GM12878 (cell line): ENCODE results near the gene FCER1G. TPM values are rescaled to one million over a fixed set of nuclear protein-coding genes. Genes with fewer than 3 reads are reported as not detected.

Experiments
- ATAC-seq: fragments of 200-7000 bp; cut with Tn5 transposase; 3 replicates; pipeline ENCODE4 v1.9.1; 2020; ENCODE audit warnings: mild to moderate bottlenecking, moderate library complexity
- BruUV-seq: library from RNA; stranded (reverse); fragments of 400-500 nt; replicated peaks from 2 replicates; lab custom pipeline; 2021; lab: Mats Ljungman, UMichigan
- CTCF ChIA-PET: fragments of 300-600 bp; sonication (Branson Sonifier 250); formaldehyde crosslinking; extraction: SDS; loops from one replicate; lab custom pipeline; 2021; ENCODE audit warnings: inconsistent platforms; lab: Yijun Ruan, JAX
- POLR2A ChIA-PET: fragments of 350-600 bp; formaldehyde crosslinking; extraction: SDS; loops from one replicate; lab custom pipeline; 2021; ENCODE audit warnings: inconsistent platforms; lab: Charles Lee
- RAD21 ChIA-PET: fragments of 300-600 bp; sonication (Branson Sonifier 250); formaldehyde crosslinking; loops from one replicate; lab custom pipeline; 2023; ENCODE audit warnings: antibody characterized with exemption; ENCODE audit not compliant: unreplicated experiment; lab: Charles Lee
- SMC1A ChIA-PET: fragments of 300-600 bp; sonication (Branson Sonifier 250); formaldehyde crosslinking; loops from one replicate; lab custom pipeline; 2023; ENCODE audit not compliant: unreplicated experiment, uncharacterized antibody; lab: Charles Lee
- DNase-seq: peaks from one replicate; pipeline ENCODE4 v3.0.0-alpha.2; 2011; ENCODE audit warnings: low read depth, low spot score
- FAIRE-seq: peaks from 3 replicates; lab custom pipeline; 2011; peaks lifted over from hg19 to GRCh38; lab: Jason Lieb, UNC
- H2AFZ ChIP-seq: 2 replicates; pipeline ENCODE4 v1.6.0; 2011; ENCODE audit warnings: low read depth, low read length, control low read depth; ENCODE audit not compliant: control insufficient read depth
- H3K27ac ChIP-seq: 2 replicates; pipeline ENCODE4 v1.5.1; 2011; ENCODE audit warnings: control low read depth; ENCODE audit not compliant: control insufficient read depth, insufficient read depth
- H3K27me3 ChIP-seq, 2 experiments: replicated peaks in 1 of 2; 2 replicates each; pipeline versions ENCODE4 v1.6.0 to v1.6.1; 2011; ENCODE audit warnings: low read length in 1 of 2; ENCODE audit not compliant: control insufficient read depth in 2 of 2, insufficient read depth in 2 of 2
- H3K36me3 ChIP-seq, 2 experiments: 2 replicates each; pipeline ENCODE4 v1.5.1; 2011; ENCODE audit warnings: low read length in 1 of 2; ENCODE audit not compliant: control insufficient read depth in 2 of 2, insufficient read depth in 2 of 2
- H3K4me1 ChIP-seq: 2 replicates; pipeline ENCODE4 v1.6.1; 2011; ENCODE audit warnings: mild to moderate bottlenecking, low read length, moderate library complexity, mixed read lengths; ENCODE audit not compliant: control insufficient read depth, insufficient read depth
- H3K4me2 ChIP-seq: 2 replicates; pipeline ENCODE4 v1.6.0; 2011; ENCODE audit warnings: control low read depth; ENCODE audit not compliant: control insufficient read depth, insufficient read depth
- H3K4me3 ChIP-seq: fragments of 200-600 bp; sonication (generic); 2 replicates; pipeline ENCODE4 v1.5.1; 2016
- H3K79me2 ChIP-seq: 2 replicates; pipeline ENCODE4 v1.6.0; 2011; ENCODE audit warnings: low read length; ENCODE audit not compliant: control insufficient read depth, insufficient read depth
- H3K9ac ChIP-seq: 2 replicates; pipeline ENCODE4 v1.8.0; 2011; ENCODE audit warnings: low read length, control low read depth, mixed read lengths; ENCODE audit not compliant: control insufficient read depth, insufficient read depth
- H3K9me3 ChIP-seq: replicated peaks from 3 replicates; pipeline ENCODE4 v1.5.1; 2011; ENCODE audit warnings: mild to moderate bottlenecking, low read length; ENCODE audit not compliant: control insufficient read depth, insufficient read depth
- H4K20me1 ChIP-seq: 2 replicates; pipeline ENCODE4 v1.6.0; 2011; ENCODE audit not compliant: control insufficient read depth, insufficient read depth
- CREM ChIP-seq: IDR thresholded peaks from 2 replicates; pipeline ENCODE4 v1.6.1; 2014; ENCODE audit warnings: antibody characterized with exemption, low read depth
- GABPA ChIP-seq: IDR thresholded peaks from 2 replicates; pipeline ENCODE4 v1.6.1; 2014; ENCODE audit warnings: antibody characterized with exemption, low read depth, mild to moderate bottlenecking, inconsistent platforms
- LARP7 ChIP-seq: fragments of 450-650 bp; IDR thresholded peaks from 2 replicates; pipeline ENCODE4 v1.6.1; 2017; ENCODE audit warnings: mild to moderate bottlenecking
- WGBS: methylation state at CpG from one replicate; pipeline ENCODE4 v1.1.6; 2016; ENCODE audit warnings: low lambda C conversion rate; ENCODE audit not compliant: insufficient replicate concordance, insufficient coverage; ENCODE audit errors: missing lambda C conversion rate; 5-methylcytosine and 5-hydroxymethylcytosine counted together
- in situ Hi-C: fragments of 300-500 bp; cut with MboI; formaldehyde crosslinking; loops from 9 replicates; pipeline ENCODE4 v1.14.3; 2018; ENCODE audit warnings: mixed read lengths
- intact Hi-C: fragments of 100-400 bp; cut with micrococcal nuclease; formaldehyde crosslinking; loops from one replicate; pipeline ENCODE4 v1.14.2; 2022; ENCODE audit not compliant: unreplicated experiment
- polyA plus RNA-seq, 11 experiments: library from polyadenylated mRNA; depleted of rRNA in 4 of 11; unstranded in 6 of 11; stranded (reverse) in 5 of 11; fragments of >200 nt; fragmentation: Nextera tagmentation in 4 of 11; fragmentation: Illumina TruSeq in 1 of 11; extraction: Ambion mirVana in 4 of 11; extraction: Trizol in 1 of 11; gene quantifications; 1 replicate in 1 of 11; 2 replicates in 10 of 11; pipeline versions ENCODE4 v1.2.1 to v1.2.3, GENCODE V29; 2011 to 2016; ENCODE audit warnings: inconsistent platforms in 2 of 11, missing spikeins in 2 of 11, low read depth in 1 of 11
- total RNA-seq, 4 experiments: library from RNA; depleted of rRNA in 3 of 4; stranded (reverse); fragments of >200 nt in 3 of 4; fragmentation: Illumina TruSeq in 1 of 4; extraction: Trizol in 1 of 4; gene quantifications; 2 replicates each; pipeline versions ENCODE4 v1.2.1 to v1.2.3, GENCODE V29; 2013 to 2021
- TF ChIP-seq, protein P1 (sequence below): fragments of 450-650 bp; IDR thresholded peaks from 2 replicates; pipeline ENCODE4 v1.6.1; 2016; ENCODE audit warnings: mild to moderate bottlenecking

The FCER1G gene
- total and polyA plus RNA-seq, 10 of the 15 experiments (the other 5 are each of a cell fraction or from before 2014, with no cell fraction given), result 0.40 to 1.9 (median 0.89) TPM

DNA sequence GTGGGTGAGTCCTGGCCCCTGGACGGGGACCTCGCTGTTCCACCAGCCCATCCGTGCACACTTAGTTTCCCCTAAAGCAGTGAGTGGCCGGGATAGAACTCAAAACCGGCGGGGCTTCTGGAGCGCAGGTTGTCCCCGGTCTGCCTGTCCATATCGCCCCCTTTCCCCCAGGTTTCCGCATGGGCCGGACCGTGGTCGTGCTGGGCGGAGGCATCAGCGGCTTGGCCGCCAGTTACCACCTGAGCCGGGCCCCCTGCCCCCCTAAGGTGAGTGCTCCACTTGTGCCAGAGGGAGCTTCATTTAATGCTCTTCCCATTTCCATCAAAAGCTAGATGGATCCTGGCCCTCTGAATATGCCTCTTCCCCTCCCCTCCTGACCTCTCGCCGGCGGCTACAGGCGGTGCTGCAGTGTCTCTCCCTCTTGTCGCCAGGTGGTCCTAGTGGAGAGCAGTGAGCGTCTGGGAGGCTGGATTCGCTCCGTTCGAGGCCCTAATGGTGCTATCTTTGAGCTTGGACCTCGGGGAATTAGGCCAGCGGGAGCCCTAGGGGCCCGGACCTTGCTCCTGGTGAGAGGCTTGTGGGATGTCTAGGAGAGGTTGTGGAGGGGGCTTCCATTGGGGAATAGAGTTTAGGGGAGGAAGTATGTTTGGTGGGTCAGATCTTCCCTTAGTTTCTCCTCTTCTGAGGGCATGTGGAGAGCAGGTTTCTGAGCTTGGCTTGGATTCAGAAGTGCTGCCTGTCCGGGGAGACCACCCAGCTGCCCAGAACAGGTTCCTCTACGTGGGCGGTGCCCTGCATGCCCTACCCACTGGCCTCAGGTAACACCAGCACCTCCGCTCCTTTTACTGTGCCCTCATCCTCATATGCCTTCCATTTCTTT lies 48.2 kb upstream of the FCER1G start:
- WGBS, result 5% methylated on average over 33 of the region's 33 CpGs
- H3K27ac ChIP-seq, result peak overlapping the region; percentile 4
- H3K79me2 ChIP-seq, result no peaks in the 10 kb centered on the region
- FAIRE-seq (no peak), DNase-seq (no peak), ATAC-seq (peak; percentile 20)
- ChIA-PET POLR2A (interaction anchor here (0.6 to 2.9 kb wide), 16 partner anchors 9 to 222 kb away, joined by 3 to 17 read pairs (median 6); partner anchors contain the start of genes ARHGAP30, B4GALT3, DEDD and NDUFS2), CTCF (interaction anchor here (0.6 to 5.0 kb wide), 20 partner anchors 9 to 222 kb away, joined by 3 to 60 read pairs (median 6); partner anchors contain the start of genes B4GALT3, NDUFS2, TOMM40L and UFC1), SMC1A (interaction anchor here (0.8 to 3.5 kb wide), 15 partner anchors 9 to 215 kb away, joined by 3 to 18 read pairs (median 6); partner anchors contain the start of genes B4GALT3, NDUFS2, TOMM40L and UFC1), RAD21 (interaction anchor here (0.5 to 4.8 kb wide), 15 partner anchors 9 to 591 kb away, joined by 3 to 34 read pairs (median 6); partner anchors contain the start of genes ARHGAP30, B4GALT3, DEDD and NDUFS2)
- no peak for TF ChIP-seq CREM
- TF ChIP-seq, protein P1, sequence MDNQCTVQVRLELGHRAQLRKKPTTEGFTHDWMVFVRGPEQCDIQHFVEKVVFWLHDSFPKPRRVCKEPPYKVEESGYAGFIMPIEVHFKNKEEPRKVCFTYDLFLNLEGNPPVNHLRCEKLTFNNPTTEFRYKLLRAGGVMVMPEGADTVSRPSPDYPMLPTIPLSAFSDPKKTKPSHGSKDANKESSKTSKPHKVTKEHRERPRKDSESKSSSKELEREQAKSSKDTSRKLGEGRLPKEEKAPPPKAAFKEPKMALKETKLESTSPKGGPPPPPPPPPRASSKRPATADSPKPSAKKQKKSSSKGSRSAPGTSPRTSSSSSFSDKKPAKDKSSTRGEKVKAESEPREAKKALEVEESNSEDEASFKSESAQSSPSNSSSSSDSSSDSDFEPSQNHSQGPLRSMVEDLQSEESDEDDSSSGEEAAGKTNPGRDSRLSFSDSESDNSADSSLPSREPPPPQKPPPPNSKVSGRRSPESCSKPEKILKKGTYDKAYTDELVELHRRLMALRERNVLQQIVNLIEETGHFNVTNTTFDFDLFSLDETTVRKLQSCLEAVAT, result 0 out of 2 replicates have a peak, but pooled peaks have one; percentile 8
- TF ChIP-seq LARP7, result peak; percentile 64; the same call in 1 of the 2 replicates
- TF ChIP-seq GABPA, result no peak
- H3K4me2 ChIP-seq, result peak overlapping the region; percentile 99
- H3K9ac ChIP-seq, result peak overlapping the region; percentile 64
- H3K9me3 ChIP-seq, result no peaks in the 10 kb centered on the region
- intact Hi-C loops, result no loop called here
- peak overlapping the region; percentile 86 for H3K4me3 ChIP-seq
- in situ Hi-C loops, result no loop called here
- H3K36me3 ChIP-seq, result peaks cover 9 to 10% of the 10 kb centered on the region in 2 experiments
- no peaks in the 10 kb centered on the region for H3K27me3 ChIP-seq
- H3K4me1 ChIP-seq, result peaks cover 8% of the 10 kb centered on the region
- no peaks in the 10 kb centered on the region for H4K20me1 ChIP-seq
- peak overlapping the region; percentile 27 for H2AFZ ChIP-seq
- no TSS peak for BruUV-seq
